Astrocyte (in vitro differentiated cells and primary cell): ENCODE measurements around the gene COL8A2. TPM values are rescaled to one million over a fixed set of nuclear protein-coding genes. Genes with fewer than 3 reads are reported as not detected.
A peak's percentile ranks its signal among the peaks of the same experiment; 100 is the strongest.

Experiments
- DNase-seq: peaks from one replicate; pipeline ENCODE4 v3.0.0-alpha.2; 2010; ENCODE audit warnings: low read depth
- FAIRE-seq: peaks from 2 replicates; lab custom pipeline; 2011; peaks lifted over from hg19 to GRCh38; lab: Jason Lieb, UNC
- H2AFZ ChIP-seq: 2 replicates; pipeline ENCODE4 v1.6.0; 2012; ENCODE audit warnings: low read depth, low read length, inconsistent platforms
- H3K27ac ChIP-seq: 2 replicates; pipeline ENCODE4 v1.5.1; 2011; ENCODE audit warnings: low read depth, low read length, inconsistent platforms
- H3K27me3 ChIP-seq: 2 replicates; pipeline ENCODE4 v1.6.0; 2011; ENCODE audit warnings: low read length, inconsistent platforms; ENCODE audit not compliant: insufficient read depth
- H3K36me3 ChIP-seq: 2 replicates; pipeline ENCODE4 v1.5.1; 2011; ENCODE audit warnings: low read length, inconsistent platforms; ENCODE audit not compliant: insufficient read depth
- H3K4me1 ChIP-seq: 2 replicates; pipeline ENCODE4 v1.5.1; 2011; ENCODE audit warnings: low read length, inconsistent platforms; ENCODE audit not compliant: insufficient read depth
- H3K4me2 ChIP-seq: 2 replicates; pipeline ENCODE4 v1.6.0; 2012; ENCODE audit warnings: low read length, inconsistent platforms
- H3K4me3 ChIP-seq: 2 replicates; pipeline ENCODE4 v1.5.1; 2011; ENCODE audit warnings: low read depth, mild to moderate bottlenecking, low read length, inconsistent platforms; ENCODE audit not compliant: insufficient read depth
- H3K79me2 ChIP-seq: 2 replicates; pipeline ENCODE4 v1.6.0; 2012; ENCODE audit warnings: mild to moderate bottlenecking, low read length, inconsistent platforms; ENCODE audit not compliant: insufficient read depth
- H3K9ac ChIP-seq: 2 replicates; pipeline ENCODE4 v1.6.0; 2012; ENCODE audit warnings: mild to moderate bottlenecking, low read length, inconsistent platforms
- H3K9me3 ChIP-seq: 2 replicates; pipeline ENCODE4 v1.5.1; 2012; ENCODE audit warnings: low read depth, mild to moderate bottlenecking, low read length, inconsistent platforms; ENCODE audit not compliant: insufficient read depth
- H4K20me1 ChIP-seq: 2 replicates; pipeline ENCODE4 v1.6.0; 2012; ENCODE audit warnings: low read length, inconsistent platforms; ENCODE audit not compliant: insufficient read depth
- H3K27ac Mint-ChIP-seq: one replicate; pipeline ENCODE4 v1.8.0; 2021; ENCODE audit warnings: mild to moderate bottlenecking, mixed read lengths; ENCODE audit not compliant: unreplicated experiment
- H3K27me3 Mint-ChIP-seq: one replicate; pipeline ENCODE4 v1.8.0; 2021; ENCODE audit warnings: low read depth, mixed read lengths; ENCODE audit not compliant: unreplicated experiment
- H3K36me3 Mint-ChIP-seq: one replicate; pipeline ENCODE4 v1.8.0; 2021; ENCODE audit warnings: low read depth, mixed read lengths; ENCODE audit not compliant: unreplicated experiment
- H3K4me1 Mint-ChIP-seq: one replicate; pipeline ENCODE4 v1.8.0; 2021; ENCODE audit warnings: low read depth, mixed read lengths; ENCODE audit not compliant: unreplicated experiment
- H3K4me3 Mint-ChIP-seq: one replicate; pipeline ENCODE4 v1.8.0; 2021; ENCODE audit warnings: mild to moderate bottlenecking, moderate library complexity, mixed read lengths; ENCODE audit not compliant: unreplicated experiment
- H3K9me3 Mint-ChIP-seq: one replicate; pipeline ENCODE4 v1.8.0; 2021; ENCODE audit warnings: mild to moderate bottlenecking, mixed read lengths; ENCODE audit not compliant: unreplicated experiment
- CTCF ChIP-seq: IDR thresholded peaks from 2 replicates; pipeline ENCODE4 v1.5.1; 2011; ENCODE audit warnings: low read depth, mild to moderate bottlenecking, inconsistent platforms, low read length, moderate library complexity; ENCODE audit not compliant: insufficient read depth
- EZH2 ChIP-seq: IDR thresholded peaks from 2 replicates; pipeline ENCODE4 v1.6.1; 2012; ENCODE audit warnings: mild to moderate bottlenecking, low read length, inconsistent platforms; ENCODE audit not compliant: insufficient read depth
- total RNA-seq: library from RNA; stranded (reverse); gene quantifications from 2 replicates; pipeline ENCODE4 v1.2.1, GENCODE V29; 2021

Gene COL8A2
- total RNA-seq, 1 donor from 2014 or later, result 3.4 TPM

GRCh38 chr1:36109041-36109679 is 15.9 kb downstream of the COL8A2 start:
- Histone ChIP-seq H3K4me1 (peaks cover 23% of the 10 kb centered on the region), H3K27me3 (no peaks in the 10 kb centered on the region), H3K36me3 (no peaks in the 10 kb centered on the region), H3K9me3 (no peaks in the 10 kb centered on the region), H2AFZ (peak overlapping the region; percentile 74), H3K9ac (peak overlapping the region; percentile 64), H3K79me2 (no peaks in the 10 kb centered on the region), H3K4me3 (peak overlapping the region; percentile 40), H3K4me2 (peak overlapping the region; percentile 81), H4K20me1 (no peaks in the 10 kb centered on the region), H3K27ac (peak overlapping the region; percentile 70)
- Mint-ChIP-seq H3K4me1 (peaks cover 30% of the 10 kb centered on the region), H3K27me3 (peaks cover 15% of the 10 kb centered on the region), H3K9me3 (peaks cover 1% of the 10 kb centered on the region), H3K27ac (peak overlapping the region; percentile 99), H3K4me3 (peak overlapping the region; percentile 74), H3K36me3 (peaks cover 3% of the 10 kb centered on the region)
- TF ChIP-seq EZH2 (no peak), CTCF (no peak)
- DNase-seq (peak; percentile 84), FAIRE-seq (peak; percentile 55)

- Mint-ChIP-seq H3K36me3 (peaks cover 3% of the 10 kb centered on the region), H3K4me3 (peak overlapping the region; percentile 14), H3K27me3 (peaks cover 11% of the 10 kb centered on the region), H3K4me1 (peaks cover 30% of the 10 kb centered on the region), H3K9me3 (peaks cover 1% of the 10 kb centered on the region), H3K27ac (peak overlapping the region; percentile 75)
- TF ChIP-seq EZH2, result no peak
- TF ChIP-seq CTCF, result no peak
- FAIRE-seq (no peak), DNase-seq (peak; percentile 58)
- Histone ChIP-seq H3K27ac (no peak overlapping the region), H3K4me2 (peak overlapping the region; percentile 81), H3K9me3 (no peaks in the 10 kb centered on the region), H3K27me3 (no peaks in the 10 kb centered on the region), H3K36me3 (no peaks in the 10 kb centered on the region), H3K79me2 (no peaks in the 10 kb centered on the region), H4K20me1 (no peaks in the 10 kb centered on the region), H2AFZ (peak overlapping the region; percentile 3), H3K9ac (peak overlapping the region; percentile 64), H3K4me1 (peaks cover 23% of the 10 kb centered on the region), H3K4me3 (no peak overlapping the region)
Observed at GRCh38 chr1:36108314-36108713, 16.7 kb downstream of the COL8A2 start.

- TF ChIP-seq CTCF (no peak), EZH2 (no peak)
- peaks cover 1% of the 10 kb centered on the region for H3K9me3 Mint-ChIP-seq
Observed at GRCh38 chr1:36107394-36107793, 17.6 kb downstream of the COL8A2 start.

More at GRCh38 chr1:36107394-36107793, 17.6 kb downstream of the COL8A2 start:
- Histone ChIP-seq H3K4me2 (no peak overlapping the region), H3K27me3 (no peaks in the 10 kb centered on the region), H3K4me1 (peaks cover 23% of the 10 kb centered on the region), H3K4me3 (no peak overlapping the region), H3K36me3 (no peaks in the 10 kb centered on the region), H3K9ac (no peak overlapping the region), H3K9me3 (no peaks in the 10 kb centered on the region), H3K27ac (no peak overlapping the region), H3K79me2 (no peaks in the 10 kb centered on the region), H4K20me1 (no peaks in the 10 kb centered on the region), H2AFZ (no peak overlapping the region)
- FAIRE-seq (no peak), DNase-seq (no peak)
- peaks cover 29% of the 10 kb centered on the region for H3K4me1 Mint-ChIP-seq
- H3K27me3 Mint-ChIP-seq, result peaks cover 7% of the 10 kb centered on the region
- H3K4me3 Mint-ChIP-seq, result no peak overlapping the region
- peaks cover 2% of the 10 kb centered on the region for H3K36me3 Mint-ChIP-seq
- peak overlapping the region; percentile 7 for H3K27ac Mint-ChIP-seq
